K562 (cell line): Measurements from ENCODE around the gene LRRC3. TPM values are rescaled to one million over a fixed set of nuclear protein-coding genes. Genes with fewer than 3 reads are reported as not detected.

Source experiments
- ATAC-seq: fragments of 200-7000 bp; cut with Tn5 transposase; 3 replicates; pipeline ENCODE4 v1.9.1; 2020; ENCODE audit warnings: moderate library complexity
- BruUV-seq: library from RNA; stranded (reverse); fragments of 400-500 nt; replicated peaks from 2 replicates; lab custom pipeline; 2021; lab: Mats Ljungman, UMichigan
- CTCF ChIA-PET: fragments of 300-600 bp; formaldehyde crosslinking; extraction: SDS; loops from one replicate; lab custom pipeline; 2021; ENCODE audit warnings: low intra/inter-chr PET ratio; lab: Yijun Ruan, JAX
- POLR2A ChIA-PET: fragments of 300-600, 350-650 bp; sonication (Branson Sonifier 250); formaldehyde crosslinking; extraction: SDS; loops from one replicate; lab custom pipeline; 2021; ENCODE audit warnings: antibody characterized with exemption, inconsistent platforms; lab: Yijun Ruan, JAX
- DNase-seq, 4 experiments: peaks; one replicate each; pipeline versions ENCODE4 v3.0.0 to v3.0.0-alpha.2; 2011 to 2018; ENCODE audit warnings: low spot score in 3 of 4, mixed read lengths in 3 of 4; ENCODE audit errors: extremely low read depth in 1 of 4
- FAIRE-seq: peaks from 2 replicates; lab custom pipeline; 2011; peaks lifted over from hg19 to GRCh38; lab: Jason Lieb, UNC
- H2AFZ ChIP-seq: 2 replicates; pipeline ENCODE4 v1.6.0; 2011; ENCODE audit warnings: low read depth, low read length, control low read depth, inconsistent platforms
- H3K27ac ChIP-seq: fragments of 200-600 bp; 3 replicates; pipeline ENCODE4 v1.8.0; 2011; ENCODE audit warnings: low read depth, mild to moderate bottlenecking, control low read depth, inconsistent platforms, low read length, moderate library complexity, mixed read lengths; ENCODE audit errors: extremely low read depth
- H3K27me3 ChIP-seq, 2 experiments: fragments of 300-600 bp in 1 of 2; 2 replicates in 1 of 2; 3 replicates in 1 of 2; pipeline versions ENCODE4 v1.6.0 to v1.8.0; 2011; ENCODE audit warnings: inconsistent platforms in 2 of 2, low read length in 2 of 2, mild to moderate bottlenecking in 1 of 2, mixed read lengths in 1 of 2, moderate library complexity in 1 of 2; ENCODE audit not compliant: control insufficient read depth in 2 of 2, insufficient read depth in 2 of 2
- H3K36me3 ChIP-seq: fragments of 300-600 bp; 3 replicates; pipeline ENCODE4 v1.8.0; 2011; ENCODE audit warnings: mild to moderate bottlenecking, low read length, inconsistent platforms; ENCODE audit not compliant: control insufficient read depth, insufficient read depth
- H3K4me1 ChIP-seq, 2 experiments: fragments of 200-600 bp in 1 of 2; replicated peaks in 1 of 2; 2 replicates in 1 of 2; 3 replicates in 1 of 2; pipeline versions ENCODE4 v1.5.1 to v1.8.0; 2011; ENCODE audit warnings: inconsistent platforms in 2 of 2, low read length in 2 of 2, mild to moderate bottlenecking in 1 of 2, mixed read lengths in 1 of 2, moderate library complexity in 1 of 2; ENCODE audit not compliant: control insufficient read depth in 2 of 2, insufficient read depth in 2 of 2
- H3K4me2 ChIP-seq: 2 replicates; pipeline ENCODE4 v1.6.1; 2011; ENCODE audit warnings: low read length, control low read depth, inconsistent platforms, mixed read lengths; ENCODE audit not compliant: insufficient read depth
- H3K4me3 ChIP-seq: fragments of 200-600 bp; sonication (generic), shearing (Covaris generic); 2 replicates; pipeline ENCODE4 v1.5.1; 2016; ENCODE audit warnings: control low read depth, inconsistent platforms
- H3K79me2 ChIP-seq: fragments of 200-600 bp; 3 replicates; pipeline ENCODE4 v1.8.0; 2011; ENCODE audit warnings: low read length, inconsistent platforms; ENCODE audit not compliant: control insufficient read depth, insufficient read depth
- H3K9ac ChIP-seq, 2 experiments: 2 replicates each; pipeline versions ENCODE4 v1.6.0 to v1.6.1; 2011; ENCODE audit warnings: low read depth in 2 of 2, low read length in 2 of 2, control low read depth in 1 of 2, inconsistent platforms in 1 of 2, mild to moderate bottlenecking in 1 of 2, mixed read lengths in 1 of 2; ENCODE audit not compliant: insufficient read depth in 1 of 2
- H3K9me1 ChIP-seq: one replicate; pipeline ENCODE4 v1.6.0; 2011; ENCODE audit warnings: inconsistent platforms, mild to moderate bottlenecking, low read length, moderate library complexity; ENCODE audit not compliant: control insufficient read depth, insufficient read depth
- H3K9me3 ChIP-seq: replicated peaks from 2 replicates; pipeline ENCODE4 v1.5.1; 2011; ENCODE audit warnings: low read depth, low read length, inconsistent platforms; ENCODE audit not compliant: control insufficient read depth, insufficient read depth
- H4K20me1 ChIP-seq: replicated peaks from 2 replicates; pipeline ENCODE4 v1.6.1; 2011; ENCODE audit warnings: low read length, inconsistent platforms, mixed read lengths; ENCODE audit not compliant: control insufficient read depth, insufficient read depth
- CEBPB ChIP-seq: fragments of 450-650 bp; IDR thresholded peaks from 2 replicates; pipeline ENCODE4 v1.6.1; 2016; ENCODE audit warnings: missing genetic modification characterization, missing compliant biosample characterization
- CHD4 ChIP-seq: fragments of 200-600 bp; sonication (generic); IDR thresholded peaks from 3 replicates; pipeline ENCODE4 v1.6.1; 2012; ENCODE audit warnings: low read depth, mild to moderate bottlenecking, mixed read lengths, low read length, inconsistent platforms; ENCODE audit not compliant: insufficient read depth, insufficient replicate concordance, poor library complexity, severe bottlenecking
- HDGF ChIP-seq: fragments of 450-650 bp; IDR thresholded peaks from 2 replicates; pipeline ENCODE4 v1.6.1; 2016
- OTX1 ChIP-seq: fragments of 450-650 bp; formaldehyde crosslinking; IDR thresholded peaks from 2 replicates; pipeline ENCODE4 v1.4.0; 2022; ENCODE audit warnings: mild to moderate bottlenecking
- SAP30 ChIP-seq: fragments of 200-600 bp; sonication (generic); IDR thresholded peaks from 2 replicates; pipeline ENCODE4 v1.6.1; 2012; ENCODE audit warnings: borderline replicate concordance, low read depth, mild to moderate bottlenecking, moderate library complexity, low read length, control low read depth, inconsistent platforms; ENCODE audit not compliant: insufficient read depth, poor library complexity, severe bottlenecking
- TEAD1 ChIP-seq, 2 experiments: fragments of 450-650 bp in 1 of 2; sonication (generic) in 1 of 2; formaldehyde crosslinking; IDR thresholded peaks; 2 replicates each; pipeline versions ENCODE4 v1.4.0 to v1.8.0; 2020 to 2022; ENCODE audit warnings: mild to moderate bottlenecking in 2 of 2, missing genetic modification reagents in 1 of 2
- ZNF12 ChIP-seq: sonication (generic); formaldehyde crosslinking; IDR thresholded peaks from 2 replicates; pipeline ENCODE4 v1.4.0; 2020; ENCODE audit warnings: mild to moderate bottlenecking, missing genetic modification reagents
- ZNF347 ChIP-seq: fragments of 450-650 bp; formaldehyde crosslinking; IDR thresholded peaks from 2 replicates; pipeline ENCODE4 v1.4.0; 2020; ENCODE audit warnings: low read depth, mild to moderate bottlenecking, moderate library complexity
- WGBS: fragments of 100-300 bp; shearing (Covaris generic); methylation state at CpG from one replicate; pipeline ENCODE4 v1.1.6; 2016; ENCODE audit warnings: low coverage, mixed read lengths; ENCODE audit not compliant: insufficient coverage; ENCODE audit errors: missing lambda C conversion rate; 5-methylcytosine and 5-hydroxymethylcytosine counted together
- in situ Hi-C: fragments of 300-500 bp; cut with MboI; formaldehyde crosslinking; loops from 4 replicates; pipeline ENCODE4 v1.15.0; 2018; ENCODE audit warnings: inconsistent platforms, mixed read lengths
- intact Hi-C: fragments of 100-400 bp; cut with micrococcal nuclease; formaldehyde crosslinking; loops from 2 replicates; pipeline ENCODE4 v1.14.2; 2022
- polyA plus RNA-seq, 8 experiments: library from polyadenylated mRNA; depleted of rRNA in 4 of 8; stranded (reverse) in 5 of 8; unstranded in 3 of 8; fragments of >200 nt; fragmentation: Nextera tagmentation in 2 of 8; fragmentation: Illumina TruSeq in 1 of 8; extraction: Ambion mirVana in 2 of 8; extraction: Trizol in 1 of 8; gene quantifications; 2 replicates each; pipeline versions ENCODE4 v1.2.1 to v1.2.3, GENCODE V29; 2011 to 2014; ENCODE audit warnings: inconsistent platforms in 1 of 8, missing spikeins in 1 of 8
- total RNA-seq, 7 experiments: library from RNA; depleted of rRNA in 6 of 7; stranded (reverse); fragments of >200 nt in 6 of 7; fragmentation: Illumina TruSeq in 2 of 7; extraction: Trizol in 2 of 7; gene quantifications; 2 replicates each; pipeline versions ENCODE4 v1.2.1 to v1.2.3, GENCODE V29; 2011 to 2021; ENCODE audit warnings: low replicate concordance in 1 of 7
- TF ChIP-seq, protein P1 (sequence below): sonication (generic); formaldehyde crosslinking; IDR thresholded peaks from 2 replicates; pipeline ENCODE4 v1.8.1; 2023; ENCODE audit warnings: mild to moderate bottlenecking, missing genetic modification reagents
- TF ChIP-seq, protein P2 (sequence below): fragments of 450-650 bp; formaldehyde crosslinking; IDR thresholded peaks from 2 replicates; pipeline ENCODE4 v1.4.0; 2020; ENCODE audit warnings: mild to moderate bottlenecking, moderate library complexity
- TF ChIP-seq, protein P3 (sequence below), 2 experiments: fragments of 450-650 bp; formaldehyde crosslinking in 1 of 2; IDR thresholded peaks; 2 replicates each; pipeline versions ENCODE4 v1.4.0 to v1.6.1; 2014 to 2020; ENCODE audit warnings: mild to moderate bottlenecking in 2 of 2, borderline replicate concordance in 1 of 2, low read depth in 1 of 2

The LRRC3 gene
- total and polyA plus RNA-seq, 9 of the 15 experiments (the other 6 are each of a cell fraction or from before 2014, with no cell fraction given): 0.04 TPM; not detected in 7

DNA sequence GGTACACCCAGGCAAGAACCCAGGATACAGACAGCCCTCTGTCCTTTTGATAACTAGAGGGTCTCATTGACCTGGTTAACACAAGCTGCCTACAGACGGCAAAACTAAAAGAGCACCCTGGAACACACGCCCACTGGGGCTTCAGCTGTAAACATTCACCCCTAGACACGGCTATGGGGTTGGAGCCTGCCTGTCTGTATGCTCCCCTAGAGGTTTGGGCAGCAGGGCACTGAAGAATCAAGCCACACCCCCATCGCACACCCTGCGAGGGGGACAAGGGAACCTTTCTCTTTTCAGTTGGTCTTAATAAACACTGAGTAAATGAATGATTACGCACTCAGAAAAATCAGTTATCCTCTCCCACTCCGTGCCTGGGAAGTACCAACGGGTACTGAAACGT lies 35.5 kb downstream of the LRRC3 start:
- ChIA-PET CTCF (no interaction called here), POLR2A (interaction anchor here (0.6 kb wide), 1 partner anchor 110 kb away, joined by 3 read pairs; no protein-coding TSS in a partner anchor)
- no peaks in the 10 kb centered on the region for H4K20me1 ChIP-seq
- H3K27me3 ChIP-seq: peaks cover 26 to 57% of the 10 kb centered on the region in 2 experiments
- H2AFZ ChIP-seq: no peak overlapping the region
- no peak overlapping the region for H3K4me2 ChIP-seq
- in situ Hi-C loops: no loop called here
- FAIRE-seq (no peak), ATAC-seq (no peak), DNase-seq (no peak)
- H3K79me2 ChIP-seq: no peaks in the 10 kb centered on the region
- no peaks in the 10 kb centered on the region for H3K9me1 ChIP-seq
- no peaks in the 10 kb centered on the region for H3K9me3 ChIP-seq
- no peak overlapping the region for H3K27ac ChIP-seq
- WGBS: under 1% methylated on average over 9 of the region's 9 CpGs
- H3K36me3 ChIP-seq: no peaks in the 10 kb centered on the region
- no peak overlapping the region for H3K4me3 ChIP-seq
- no TSS peak for BruUV-seq
- intact Hi-C loops: no loop called here
- no peak overlapping the region for H3K9ac ChIP-seq
- 0 out of 5 replicates have a peak, but pooled peaks cover 0 to 2% of the 10 kb centered on the region in 2 experiments for H3K4me1 ChIP-seq
- no peak for TF ChIP-seq ZNF12
- TF ChIP-seq, protein P1, sequence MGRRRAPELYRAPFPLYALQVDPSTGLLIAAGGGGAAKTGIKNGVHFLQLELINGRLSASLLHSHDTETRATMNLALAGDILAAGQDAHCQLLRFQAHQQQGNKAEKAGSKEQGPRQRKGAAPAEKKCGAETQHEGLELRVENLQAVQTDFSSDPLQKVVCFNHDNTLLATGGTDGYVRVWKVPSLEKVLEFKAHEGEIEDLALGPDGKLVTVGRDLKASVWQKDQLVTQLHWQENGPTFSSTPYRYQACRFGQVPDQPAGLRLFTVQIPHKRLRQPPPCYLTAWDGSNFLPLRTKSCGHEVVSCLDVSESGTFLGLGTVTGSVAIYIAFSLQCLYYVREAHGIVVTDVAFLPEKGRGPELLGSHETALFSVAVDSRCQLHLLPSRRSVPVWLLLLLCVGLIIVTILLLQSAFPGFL: no peak
- no peak for TF ChIP-seq HDGF
- TF ChIP-seq OTX1 (CRISPR knock-in tag): no peak
- TF ChIP-seq CEBPB (tag): no peak
- no peak for TF ChIP-seq TEAD1 (CRISPR knock-in tag; IDR thresholded peaks at IDR 0.05)
- TF ChIP-seq SAP30: no peak
- TF ChIP-seq, protein P2, sequence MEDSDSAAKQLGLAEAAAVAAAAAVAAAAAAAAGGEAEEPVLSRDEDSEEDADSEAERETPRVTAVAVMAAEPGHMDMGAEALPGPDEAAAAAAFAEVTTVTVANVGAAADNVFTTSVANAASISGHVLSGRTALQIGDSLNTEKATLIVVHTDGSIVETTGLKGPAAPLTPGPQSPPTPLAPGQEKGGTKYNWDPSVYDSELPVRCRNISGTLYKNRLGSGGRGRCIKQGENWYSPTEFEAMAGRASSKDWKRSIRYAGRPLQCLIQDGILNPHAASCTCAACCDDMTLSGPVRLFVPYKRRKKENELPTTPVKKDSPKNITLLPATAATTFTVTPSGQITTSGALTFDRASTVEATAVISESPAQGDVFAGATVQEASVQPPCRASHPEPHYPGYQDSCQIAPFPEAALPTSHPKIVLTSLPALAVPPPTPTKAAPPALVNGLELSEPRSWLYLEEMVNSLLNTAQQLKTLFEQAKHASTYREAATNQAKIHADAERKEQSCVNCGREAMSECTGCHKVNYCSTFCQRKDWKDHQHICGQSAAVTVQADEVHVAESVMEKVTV (CRISPR knock-in tag): no peak
- TF ChIP-seq CHD4: no peak
- TF ChIP-seq, protein P3, sequence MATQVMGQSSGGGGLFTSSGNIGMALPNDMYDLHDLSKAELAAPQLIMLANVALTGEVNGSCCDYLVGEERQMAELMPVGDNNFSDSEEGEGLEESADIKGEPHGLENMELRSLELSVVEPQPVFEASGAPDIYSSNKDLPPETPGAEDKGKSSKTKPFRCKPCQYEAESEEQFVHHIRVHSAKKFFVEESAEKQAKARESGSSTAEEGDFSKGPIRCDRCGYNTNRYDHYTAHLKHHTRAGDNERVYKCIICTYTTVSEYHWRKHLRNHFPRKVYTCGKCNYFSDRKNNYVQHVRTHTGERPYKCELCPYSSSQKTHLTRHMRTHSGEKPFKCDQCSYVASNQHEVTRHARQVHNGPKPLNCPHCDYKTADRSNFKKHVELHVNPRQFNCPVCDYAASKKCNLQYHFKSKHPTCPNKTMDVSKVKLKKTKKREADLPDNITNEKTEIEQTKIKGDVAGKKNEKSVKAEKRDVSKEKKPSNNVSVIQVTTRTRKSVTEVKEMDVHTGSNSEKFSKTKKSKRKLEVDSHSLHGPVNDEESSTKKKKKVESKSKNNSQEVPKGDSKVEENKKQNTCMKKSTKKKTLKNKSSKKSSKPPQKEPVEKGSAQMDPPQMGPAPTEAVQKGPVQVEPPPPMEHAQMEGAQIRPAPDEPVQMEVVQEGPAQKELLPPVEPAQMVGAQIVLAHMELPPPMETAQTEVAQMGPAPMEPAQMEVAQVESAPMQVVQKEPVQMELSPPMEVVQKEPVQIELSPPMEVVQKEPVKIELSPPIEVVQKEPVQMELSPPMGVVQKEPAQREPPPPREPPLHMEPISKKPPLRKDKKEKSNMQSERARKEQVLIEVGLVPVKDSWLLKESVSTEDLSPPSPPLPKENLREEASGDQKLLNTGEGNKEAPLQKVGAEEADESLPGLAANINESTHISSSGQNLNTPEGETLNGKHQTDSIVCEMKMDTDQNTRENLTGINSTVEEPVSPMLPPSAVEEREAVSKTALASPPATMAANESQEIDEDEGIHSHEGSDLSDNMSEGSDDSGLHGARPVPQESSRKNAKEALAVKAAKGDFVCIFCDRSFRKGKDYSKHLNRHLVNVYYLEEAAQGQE (IDR thresholded peaks at IDR 0.05; ENCODE audit: borderline replicate concordance): no peak
- TF ChIP-seq, protein P3 (CRISPR knock-in tag; IDR thresholded peaks at IDR 0.05; ENCODE audit: low read depth): no peak
- no peak for TF ChIP-seq ZNF347 (CRISPR knock-in tag)
